ENCODE results near the gene MPST.

Gene MPST

GRCh38 chr22:37000676-37001534 lies 18.6 kb upstream of the MPST start:
- H3K27me3 ChIP-seq (ENCODE audit: control insufficient read depth, insufficient read depth, low read length), result no peaks in the 10 kb centered on the region
- no peak for TF ChIP-seq CTCF (IDR thresholded peaks at IDR 0.05)
- H3K4me3 ChIP-seq (ENCODE audit: low read depth, low read length), result no peak overlapping the region
- H3K9ac ChIP-seq, result no peak overlapping the region
- H3K4me2 ChIP-seq (ENCODE audit: low read length), result no peak overlapping the region
- no peaks in the 10 kb centered on the region for H3K36me3 ChIP-seq (ENCODE audit: control insufficient read depth, insufficient read depth, low read length)
- no peaks in the 10 kb centered on the region for H3K9me3 ChIP-seq (ENCODE audit: control insufficient read depth, low read length)
- no peaks in the 10 kb centered on the region for H3K79me2 ChIP-seq
- H3K27ac ChIP-seq, result no peak overlapping the region
- H3K4me1 ChIP-seq, result no peaks in the 10 kb centered on the region
- no peak overlapping the region for H2AFZ ChIP-seq

- Histone ChIP-seq H3K9ac (no peak overlapping the region), H3K36me3 (ENCODE audit: control insufficient read depth, insufficient read depth, low read length) (no peaks in the 10 kb centered on the region), H3K4me1 (no peaks in the 10 kb centered on the region), H3K4me2 (ENCODE audit: low read length) (no peak overlapping the region), H2AFZ (no peak overlapping the region), H3K79me2 (no peaks in the 10 kb centered on the region), H3K9me3 (ENCODE audit: control insufficient read depth, low read length) (no peaks in the 10 kb centered on the region), H3K27ac (no peak overlapping the region), H3K4me3 (ENCODE audit: low read depth, low read length) (no peak overlapping the region), H3K27me3 (ENCODE audit: control insufficient read depth, insufficient read depth, low read length) (no peaks in the 10 kb centered on the region)
- no peak for TF ChIP-seq CTCF (IDR thresholded peaks at IDR 0.05)
These were observed 17.7 kb upstream of the MPST start for GRCh38 chr22:37001826-37002225.

GRCh38 chr22:37002633-37003032 lies 16.9 kb upstream of the MPST start:
- TF ChIP-seq CTCF (IDR thresholded peaks at IDR 0.05), result no peak
- no peak overlapping the region for H2AFZ ChIP-seq
- H3K4me3 ChIP-seq (ENCODE audit: low read depth, low read length), result no peak overlapping the region
- H3K36me3 ChIP-seq (ENCODE audit: control insufficient read depth, insufficient read depth, low read length), result no peaks in the 10 kb centered on the region
- H3K27me3 ChIP-seq (ENCODE audit: control insufficient read depth, insufficient read depth, low read length), result no peaks in the 10 kb centered on the region
- no peaks in the 10 kb centered on the region for H3K79me2 ChIP-seq
- H3K4me1 ChIP-seq, result no peaks in the 10 kb centered on the region
- no peak overlapping the region for H3K4me2 ChIP-seq (ENCODE audit: low read length)
- no peak overlapping the region for H3K27ac ChIP-seq
- H3K9ac ChIP-seq, result no peak overlapping the region
- no peaks in the 10 kb centered on the region for H3K9me3 ChIP-seq (ENCODE audit: control insufficient read depth, low read length)

- no peaks in the 10 kb centered on the region for H3K79me2 ChIP-seq
- H3K4me3 ChIP-seq (ENCODE audit: low read depth, low read length), result no peak overlapping the region
- H3K9me3 ChIP-seq (ENCODE audit: control insufficient read depth, low read length), result no peaks in the 10 kb centered on the region
- no peak overlapping the region for H2AFZ ChIP-seq
- no peak overlapping the region for H3K4me2 ChIP-seq (ENCODE audit: low read length)
- no peak overlapping the region for H3K9ac ChIP-seq
- TF ChIP-seq CTCF (IDR thresholded peaks at IDR 0.05), result no peak
- H3K4me1 ChIP-seq, result no peaks in the 10 kb centered on the region
- no peaks in the 10 kb centered on the region for H3K36me3 ChIP-seq (ENCODE audit: control insufficient read depth, insufficient read depth, low read length)
- no peaks in the 10 kb centered on the region for H3K27me3 ChIP-seq (ENCODE audit: control insufficient read depth, insufficient read depth, low read length)
- H3K27ac ChIP-seq, result no peak overlapping the region
These were observed 11.9 kb upstream of the MPST start for GRCh38 chr22:37007651-37008050.

GRCh38 chr22:37008365-37008764 lies 11.2 kb upstream of the MPST start:
- H3K4me3 ChIP-seq (ENCODE audit: low read depth, low read length), result no peak overlapping the region
- H3K36me3 ChIP-seq (ENCODE audit: control insufficient read depth, insufficient read depth, low read length), result no peaks in the 10 kb centered on the region
- H3K27me3 ChIP-seq (ENCODE audit: control insufficient read depth, insufficient read depth, low read length), result no peaks in the 10 kb centered on the region
- H3K79me2 ChIP-seq, result no peaks in the 10 kb centered on the region
- no peaks in the 10 kb centered on the region for H3K9me3 ChIP-seq (ENCODE audit: control insufficient read depth, low read length)
- no peak overlapping the region for H3K27ac ChIP-seq
- H3K9ac ChIP-seq, result no peak overlapping the region
- no peak for TF ChIP-seq CTCF (IDR thresholded peaks at IDR 0.05)
- H2AFZ ChIP-seq, result no peak overlapping the region
- H3K4me2 ChIP-seq (ENCODE audit: low read length), result no peak overlapping the region
- no peaks in the 10 kb centered on the region for H3K4me1 ChIP-seq
